HAP-1 (cell line): Measurements from ENCODE around the gene TSPAN5.
"Not testable (repeated sequence)": the region's sequence is repeated elsewhere in the genome, so short reads cannot be mapped to it uniquely, and the experiment has no call there.

ENCODE experiments used
- DNase-seq, 2 experiments: peaks; one replicate each; pipeline ENCODE4 v3.0.0-alpha.2; 2016 to 2020; ENCODE audit warnings: low spot score in 2 of 2
- H3K27me3 ChIP-seq: fragments of 250-450 bp; sonication (Bioruptor Pico); 2 replicates; pipeline ENCODE4 v1.5.1; 2020; ENCODE audit warnings: low read depth, mild to moderate bottlenecking, moderate library complexity
- H3K36me3 ChIP-seq: fragments of 250-450 bp; sonication (Bioruptor Pico); replicated peaks from 2 replicates; pipeline ENCODE4 v1.5.1; 2020; ENCODE audit warnings: mild to moderate bottlenecking
- H3K4me1 ChIP-seq: fragments of 250-450 bp; sonication (Bioruptor Pico); 2 replicates; pipeline ENCODE4 v1.5.1; 2020; ENCODE audit warnings: mild to moderate bottlenecking
- H3K4me3 ChIP-seq: fragments of 250-450 bp; sonication (Bioruptor Pico); 2 replicates; pipeline ENCODE4 v1.5.1; 2020; ENCODE audit warnings: mild to moderate bottlenecking, moderate library complexity
- H3K9me3 ChIP-seq: fragments of 250-450 bp; sonication (Bioruptor Pico); 2 replicates; pipeline ENCODE4 v1.5.1; 2020; ENCODE audit warnings: mild to moderate bottlenecking, moderate library complexity
- in situ Hi-C: fragments of 300-500 bp; cut with MboI; formaldehyde crosslinking; loops from 3 replicates; pipeline ENCODE4 v1.14.3; 2020; ENCODE audit warnings: low sequenced_read_pairs, inconsistent platforms, mixed read lengths

Gene TSPAN5

DNA sequence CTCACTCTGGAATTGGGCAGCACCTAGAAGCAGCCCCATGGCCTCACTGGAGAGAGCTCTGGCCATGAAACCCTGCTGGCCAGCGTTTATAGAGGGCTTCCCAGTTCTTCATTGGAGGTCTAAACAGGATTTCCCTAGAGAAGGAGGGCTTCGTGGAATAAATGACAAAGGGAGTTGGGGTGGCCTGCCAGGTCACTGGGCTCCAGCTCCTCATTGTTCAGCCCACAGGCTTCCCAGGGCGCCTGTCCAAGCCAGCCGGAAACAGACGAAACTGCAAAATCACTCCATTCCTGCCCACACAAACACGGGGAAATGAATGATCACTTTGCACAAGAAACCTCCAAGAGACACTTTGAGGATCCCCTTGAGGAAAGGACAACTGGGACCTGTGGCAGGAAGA is 189.7 kb downstream of the TSPAN5 start:
- Histone ChIP-seq H3K4me1 (peaks cover 3% of the 10 kb centered on the region; the same call in 1 of the 2 replicates), H3K4me3 (no peak overlapping the region), H3K9me3 (no peaks in the 10 kb centered on the region), H3K27me3 (no peaks in the 10 kb centered on the region), H3K36me3 (no peaks in the 10 kb centered on the region)
- in situ Hi-C loops: no loop called here
- no peak for DNase-seq

DNA sequence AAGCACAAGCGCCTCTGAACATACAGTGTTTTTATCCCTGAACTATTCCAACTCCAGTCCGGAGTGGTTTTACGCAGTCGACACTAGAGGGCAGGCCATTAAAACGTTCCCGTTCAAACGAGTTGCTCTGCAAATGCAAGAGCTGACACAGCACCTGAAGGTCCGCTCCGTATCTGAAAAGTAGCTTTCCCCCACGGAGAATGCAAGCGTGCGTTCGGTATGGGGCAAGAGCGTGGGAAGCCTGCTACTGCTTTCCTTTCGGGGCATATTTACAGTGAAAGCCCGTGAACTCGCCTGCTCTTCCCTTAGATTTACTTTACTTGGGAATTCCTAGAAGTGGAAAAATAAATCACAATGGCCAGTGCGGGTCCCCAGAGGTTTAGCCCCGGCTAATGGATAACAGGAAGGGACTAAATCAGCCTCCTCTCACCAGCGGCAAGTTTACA is 190.8 kb downstream of the TSPAN5 start:
- no peaks in the 10 kb centered on the region for H3K9me3 ChIP-seq
- peak; percentile 84 for DNase-seq
- H3K4me1 ChIP-seq: peaks cover 3% of the 10 kb centered on the region; the same call in 1 of the 2 replicates
- H3K27me3 ChIP-seq: no peaks in the 10 kb centered on the region
- H3K4me3 ChIP-seq: peak overlapping the region; percentile 29
- no peaks in the 10 kb centered on the region for H3K36me3 ChIP-seq
- in situ Hi-C loops: no loop called here

DNA sequence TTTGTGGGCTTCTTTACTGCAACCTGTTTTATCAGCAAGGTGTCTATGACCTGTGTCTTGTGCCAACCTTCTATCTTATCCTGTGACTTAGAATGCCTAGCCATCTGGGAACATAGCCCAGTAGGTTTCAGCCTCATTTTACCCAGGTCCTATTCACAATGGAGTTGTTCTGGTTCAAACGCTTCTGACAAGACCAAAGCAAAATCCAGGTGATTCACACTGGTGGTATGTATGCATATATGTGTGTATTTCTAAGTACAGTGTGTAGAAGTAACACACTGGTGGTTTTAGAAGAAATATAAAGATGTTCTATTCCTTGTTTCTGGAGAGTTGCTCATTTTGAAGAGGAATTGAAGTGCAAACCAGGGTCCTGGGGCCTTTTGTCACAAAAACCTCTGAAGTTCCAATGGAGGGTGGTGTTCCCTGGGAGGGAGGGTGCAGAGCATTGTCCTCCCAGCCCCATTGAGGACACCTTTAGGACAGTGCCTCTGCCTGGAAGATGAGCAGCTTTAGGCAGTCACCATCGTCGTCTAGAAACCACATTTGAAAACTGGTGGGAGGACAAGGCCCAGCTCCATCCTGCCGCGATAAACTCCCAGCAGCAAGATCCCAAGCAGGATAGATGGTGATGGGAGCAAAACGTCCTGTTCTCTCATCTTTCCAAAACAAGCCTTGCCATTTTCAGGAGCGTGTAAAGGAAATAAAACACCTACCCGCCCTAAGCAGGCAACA is 191.4 kb downstream of the TSPAN5 start:
- in situ Hi-C loops: no loop called here
- Histone ChIP-seq H3K27me3 (no peaks in the 10 kb centered on the region), H3K36me3 (no peaks in the 10 kb centered on the region), H3K9me3 (no peaks in the 10 kb centered on the region), H3K4me3 (no peak overlapping the region; the same call in 1 of the 2 replicates), H3K4me1 (peaks cover 3% of the 10 kb centered on the region; the same call in 1 of the 2 replicates)
- no peak for DNase-seq

DNA sequence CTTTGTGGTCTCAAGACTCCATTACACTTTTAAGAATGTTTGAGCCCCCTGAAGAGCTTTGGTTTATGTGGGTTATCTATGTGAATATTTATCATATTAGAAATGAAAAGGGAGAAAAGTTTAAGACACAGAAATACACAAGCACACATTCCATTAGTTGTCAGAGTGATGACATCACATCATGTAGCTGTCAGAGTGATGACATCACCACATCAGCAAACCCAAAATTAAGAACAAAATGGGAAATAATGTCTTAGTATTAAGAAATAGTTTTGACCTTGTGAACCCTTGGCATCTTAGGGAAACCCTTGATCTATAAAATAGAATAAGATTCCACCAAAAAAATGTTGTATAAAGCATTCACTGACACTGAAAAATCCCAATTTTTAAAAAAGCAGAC is 195.9 kb downstream of the TSPAN5 start:
- Histone ChIP-seq H3K36me3 (no peaks in the 10 kb centered on the region), H3K27me3 (no peaks in the 10 kb centered on the region), H3K4me1 (no peaks in the 10 kb centered on the region), H3K9me3 (peaks cover 3% of the 10 kb centered on the region; the same call in 1 of the 2 replicates), H3K4me3 (no peak overlapping the region)
- in situ Hi-C loops: no loop called here
- DNase-seq: no peak

DNA sequence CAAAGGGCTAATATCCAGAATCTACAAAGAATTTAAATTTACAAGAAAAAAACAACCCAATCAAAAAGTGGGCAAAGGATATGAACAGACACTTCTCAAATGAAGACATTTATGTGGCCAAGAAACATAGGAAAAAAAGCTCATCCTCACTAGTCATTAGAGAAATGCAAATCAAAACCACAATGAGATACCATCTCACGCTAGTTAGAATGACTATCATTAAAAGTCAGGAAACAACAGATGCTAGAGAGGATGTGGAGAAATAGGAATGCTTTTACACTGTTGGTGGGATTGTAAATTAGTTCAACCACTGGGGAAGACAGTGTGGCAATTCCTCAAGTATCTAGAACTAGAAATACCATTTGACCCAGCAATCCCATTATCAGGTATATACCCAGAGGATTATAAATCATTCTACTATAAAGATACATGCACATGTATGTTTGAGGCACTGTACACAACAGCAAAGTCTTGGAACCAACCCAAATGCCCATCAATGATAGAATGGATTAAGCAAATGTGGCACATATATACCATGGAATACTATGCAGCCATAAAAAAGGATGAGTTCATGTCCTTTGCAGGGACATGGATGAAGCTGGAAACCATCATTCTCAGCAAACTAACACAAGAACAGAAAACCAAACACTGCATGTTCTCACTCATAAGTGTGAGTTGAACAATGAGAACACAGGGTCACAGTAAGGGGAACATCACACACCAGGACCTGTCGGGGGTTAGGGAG is 197.1 kb downstream of the TSPAN5 start:
- DNase-seq, H3K27me3 ChIP-seq, H3K4me1 ChIP-seq, H3K4me3 ChIP-seq, H3K36me3 ChIP-seq, in situ Hi-C loops, H3K9me3 ChIP-seq: not testable (repeated sequence)

GRCh38 chr4:98457422-98457821 is 201.0 kb downstream of the TSPAN5 start:
- in situ Hi-C loops, DNase-seq, H3K36me3 ChIP-seq, H3K4me1 ChIP-seq, H3K4me3 ChIP-seq, H3K27me3 ChIP-seq, H3K9me3 ChIP-seq: not testable (repeated sequence)

DNA sequence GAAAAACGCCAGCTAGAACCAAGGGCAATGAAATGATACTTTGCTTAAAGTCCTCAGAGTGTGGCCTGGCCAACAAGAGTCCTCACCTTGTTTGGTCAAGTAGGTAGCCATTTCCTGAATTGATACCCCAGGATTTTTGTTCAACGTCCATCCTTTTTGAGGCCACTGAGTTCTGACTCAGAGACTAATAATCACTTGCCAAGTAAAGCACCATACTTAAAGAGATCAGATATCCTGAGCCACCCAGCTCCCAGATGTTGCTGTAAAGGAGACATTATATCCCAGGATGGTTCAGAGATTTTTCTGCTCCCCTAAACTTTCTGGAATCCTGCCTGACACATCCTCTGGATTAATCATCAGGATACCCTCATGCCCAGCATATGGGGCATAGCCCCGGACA is 206.3 kb downstream of the TSPAN5 start:
- H3K4me1 ChIP-seq: no peaks in the 10 kb centered on the region
- H3K27me3 ChIP-seq: no peaks in the 10 kb centered on the region
- H3K4me3 ChIP-seq: no peak overlapping the region
- H3K9me3 ChIP-seq: no peaks in the 10 kb centered on the region
- H3K36me3 ChIP-seq: no peaks in the 10 kb centered on the region
- no peak for DNase-seq
- in situ Hi-C loops: no loop called here

- no peak overlapping the region for H3K4me3 ChIP-seq
- H3K36me3 ChIP-seq: no peaks in the 10 kb centered on the region
- no peak for DNase-seq
- in situ Hi-C loops: no loop called here
- no peaks in the 10 kb centered on the region for H3K4me1 ChIP-seq
- no peaks in the 10 kb centered on the region for H3K27me3 ChIP-seq
- no peaks in the 10 kb centered on the region for H3K9me3 ChIP-seq
Observed at GRCh38 chr4:98448908-98449307, 209.5 kb downstream of the TSPAN5 start.

- in situ Hi-C loops: no loop called here
- DNase-seq: peak in 1 of 2 experiments; percentile 17
- no peak overlapping the region for H3K4me3 ChIP-seq
- H3K9me3 ChIP-seq: no peaks in the 10 kb centered on the region
- no peaks in the 10 kb centered on the region for H3K4me1 ChIP-seq
- no peaks in the 10 kb centered on the region for H3K27me3 ChIP-seq
- H3K36me3 ChIP-seq: peaks cover under 1% of the 10 kb centered on the region; the same call in 1 of the 2 replicates
Observed at GRCh38 chr4:98447648-98448047, 210.8 kb downstream of the TSPAN5 start.

- Histone ChIP-seq H3K27me3 (no peaks in the 10 kb centered on the region), H3K9me3 (no peaks in the 10 kb centered on the region), H3K36me3 (peaks cover 5% of the 10 kb centered on the region; the same call in 1 of the 2 replicates), H3K4me3 (no peak overlapping the region), H3K4me1 (no peaks in the 10 kb centered on the region)
- no peak for DNase-seq
- in situ Hi-C loops: no loop called here
Observed at GRCh38 chr4:98446499-98447375, 211.7 kb downstream of the TSPAN5 start.

GRCh38 chr4:98444371-98444770 is 214.0 kb downstream of the TSPAN5 start:
- Histone ChIP-seq H3K4me3 (no peak overlapping the region), H3K27me3 (no peaks in the 10 kb centered on the region), H3K36me3 (peaks cover 5% of the 10 kb centered on the region; the same call in 1 of the 2 replicates), H3K9me3 (no peaks in the 10 kb centered on the region), H3K4me1 (no peaks in the 10 kb centered on the region)
- no peak for DNase-seq
- in situ Hi-C loops: no loop called here

DNA sequence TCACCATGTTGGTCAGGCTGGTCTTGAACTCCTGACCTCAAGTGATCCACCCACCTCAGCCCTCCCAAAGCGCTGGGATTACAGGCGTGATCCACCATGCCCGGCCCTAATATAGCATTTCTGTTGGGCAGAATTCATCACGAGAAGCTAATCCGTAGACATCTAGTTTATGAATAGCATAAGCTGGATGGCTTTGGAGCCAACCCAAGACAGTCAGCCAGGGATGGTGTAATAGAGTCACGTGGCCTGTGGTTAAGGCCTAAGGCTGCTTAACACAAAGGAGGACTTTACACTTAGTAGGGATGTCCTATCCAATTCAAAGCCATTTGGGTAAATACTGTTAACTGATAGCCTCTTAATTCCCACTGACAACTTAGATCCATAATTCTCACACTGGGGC is 223.6 kb downstream of the TSPAN5 start:
- Histone ChIP-seq H3K36me3 (no peaks in the 10 kb centered on the region; the same call in none of the 2 replicates), H3K4me1 (no peaks in the 10 kb centered on the region), H3K4me3 (no peak overlapping the region), H3K9me3 (no peaks in the 10 kb centered on the region), H3K27me3 (no peaks in the 10 kb centered on the region)
- in situ Hi-C loops: no loop called here
- no peak for DNase-seq

DNA sequence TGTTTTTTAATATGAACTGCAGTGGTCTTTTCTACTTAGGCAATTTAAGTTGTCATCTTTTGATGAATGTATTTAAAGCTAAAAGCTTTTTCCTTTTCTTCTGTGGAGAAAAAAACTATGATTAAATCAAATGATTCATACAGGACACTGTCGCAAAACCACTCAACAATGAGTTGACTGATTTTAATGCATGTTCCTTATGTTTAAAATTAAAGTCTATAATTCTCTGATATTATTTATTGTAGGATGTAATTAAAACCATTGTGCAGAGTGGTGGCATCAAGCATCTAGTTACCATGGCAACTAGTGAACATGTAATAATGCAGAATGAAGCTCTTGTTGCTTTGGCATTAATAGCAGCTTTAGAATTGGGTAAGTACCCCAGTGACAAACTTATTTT is 224.7 kb downstream of the TSPAN5 start:
- in situ Hi-C loops: no loop called here
- Histone ChIP-seq H3K4me3 (no peak overlapping the region), H3K4me1 (no peaks in the 10 kb centered on the region), H3K9me3 (no peaks in the 10 kb centered on the region), H3K27me3 (no peaks in the 10 kb centered on the region), H3K36me3 (no peaks in the 10 kb centered on the region; the same call in none of the 2 replicates)
- no peak for DNase-seq
